SH-SY5Y (cell line): ENCODE measurements around the gene CDCA5.

ENCODE experiments used
- GATA2 ChIP-seq: IDR thresholded peaks from 2 replicates; pipeline ENCODE4 v1.6.1; 2011; ENCODE audit warnings: mild to moderate bottlenecking, low read depth, low read length
- GATA3 ChIP-seq: IDR thresholded peaks from 2 replicates; pipeline ENCODE4 v1.6.1; 2011; ENCODE audit warnings: low read depth, mild to moderate bottlenecking, low read length, moderate library complexity

GRCh38 chr11:65045061-65045460 is 38.8 kb downstream of the CDCA5 start:
- TF ChIP-seq GATA2 = no peak
- TF ChIP-seq GATA3 = no peak
